DOHH2 (cell line): ENCODE results near the gene RELB.

ENCODE experiments used
- EZH2phosphoT487 ChIP-seq: fragments of 200-600 bp; sonication (generic); IDR thresholded peaks from 2 replicates; pipeline ENCODE4 v1.6.1; 2017; ENCODE audit warnings: borderline replicate concordance, mild to moderate bottlenecking, antibody characterized with exemption, low read length, moderate library complexity, mixed read lengths
- TF ChIP-seq, protein P1 (sequence below): fragments of 200-600 bp; sonication (generic); IDR thresholded peaks from one replicate; pipeline ENCODE4 v1.5.1; 2014; ENCODE audit warnings: antibody characterized with exemption, mild to moderate bottlenecking, low read depth, low read length; ENCODE audit not compliant: poor library complexity, severe bottlenecking

DNA sequence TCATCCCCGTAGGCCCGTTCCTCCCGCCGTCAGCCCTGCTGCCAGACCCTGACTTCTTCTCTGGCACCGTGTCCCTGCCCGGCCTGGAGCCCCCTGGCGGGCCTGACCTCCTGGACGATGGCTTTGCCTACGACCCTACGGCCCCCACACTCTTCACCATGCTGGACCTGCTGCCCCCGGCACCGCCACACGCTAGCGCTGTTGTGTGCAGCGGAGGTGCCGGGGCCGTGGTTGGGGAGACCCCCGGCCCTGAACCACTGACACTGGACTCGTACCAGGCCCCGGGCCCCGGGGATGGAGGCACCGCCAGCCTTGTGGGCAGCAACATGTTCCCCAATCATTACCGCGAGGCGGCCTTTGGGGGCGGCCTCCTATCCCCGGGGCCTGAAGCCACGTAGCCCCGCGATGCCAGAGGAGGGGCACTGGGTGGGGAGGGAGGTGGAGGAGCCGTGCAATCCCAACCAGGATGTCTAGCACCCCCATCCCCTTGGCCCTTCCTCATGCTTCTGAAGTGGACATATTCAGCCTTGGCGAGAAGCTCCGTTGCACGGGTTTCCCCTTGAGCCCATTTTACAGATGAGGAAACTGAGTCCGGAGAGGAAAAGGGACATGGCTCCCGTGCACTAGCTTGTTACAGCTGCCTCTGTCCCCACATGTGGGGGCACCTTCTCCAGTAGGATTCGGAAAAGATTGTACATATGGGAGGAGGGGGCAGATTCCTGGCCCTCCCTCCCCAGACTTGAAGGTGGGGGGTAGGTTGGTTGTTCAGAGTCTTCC, 36.3 kb downstream of the RELB start:
- TF ChIP-seq EZH2phosphoT487: no peak
- TF ChIP-seq, protein P1, sequence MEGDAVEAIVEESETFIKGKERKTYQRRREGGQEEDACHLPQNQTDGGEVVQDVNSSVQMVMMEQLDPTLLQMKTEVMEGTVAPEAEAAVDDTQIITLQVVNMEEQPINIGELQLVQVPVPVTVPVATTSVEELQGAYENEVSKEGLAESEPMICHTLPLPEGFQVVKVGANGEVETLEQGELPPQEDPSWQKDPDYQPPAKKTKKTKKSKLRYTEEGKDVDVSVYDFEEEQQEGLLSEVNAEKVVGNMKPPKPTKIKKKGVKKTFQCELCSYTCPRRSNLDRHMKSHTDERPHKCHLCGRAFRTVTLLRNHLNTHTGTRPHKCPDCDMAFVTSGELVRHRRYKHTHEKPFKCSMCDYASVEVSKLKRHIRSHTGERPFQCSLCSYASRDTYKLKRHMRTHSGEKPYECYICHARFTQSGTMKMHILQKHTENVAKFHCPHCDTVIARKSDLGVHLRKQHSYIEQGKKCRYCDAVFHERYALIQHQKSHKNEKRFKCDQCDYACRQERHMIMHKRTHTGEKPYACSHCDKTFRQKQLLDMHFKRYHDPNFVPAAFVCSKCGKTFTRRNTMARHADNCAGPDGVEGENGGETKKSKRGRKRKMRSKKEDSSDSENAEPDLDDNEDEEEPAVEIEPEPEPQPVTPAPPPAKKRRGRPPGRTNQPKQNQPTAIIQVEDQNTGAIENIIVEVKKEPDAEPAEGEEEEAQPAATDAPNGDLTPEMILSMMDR: no peak
